PC-3 (cell line): Measurements from ENCODE around the gene PAK4. TPM values are rescaled to one million over a fixed set of nuclear protein-coding genes. Genes with fewer than 3 reads are reported as not detected.

Source experiments
- ATAC-seq: fragments of 200-7000 bp; cut with Tn5 transposase; 2 replicates; pipeline ENCODE4 v1.9.1; 2020; ENCODE audit warnings: mild to moderate bottlenecking, moderate library complexity
- BruUV-seq: library from RNA; stranded (reverse); fragments of 400-500 nt; replicated peaks from 2 replicates; lab custom pipeline; 2021; lab: Mats Ljungman, UMichigan
- CTCF ChIA-PET: fragments of 300-600 bp; sonication (Branson Sonifier 250); formaldehyde crosslinking; loops from one replicate; lab custom pipeline; 2022; ENCODE audit warnings: antibody characterized with exemption; lab: Charles Lee
- POLR2A ChIA-PET: fragments of 300-600 bp; sonication (Branson Sonifier 250); formaldehyde crosslinking; loops from one replicate; lab custom pipeline; 2022; ENCODE audit warnings: antibody characterized with exemption; ENCODE audit not compliant: unreplicated experiment; lab: Charles Lee
- DNase-seq: peaks from one replicate; pipeline ENCODE4 v3.0.0-alpha.2; 2015
- H2AFZ ChIP-seq: fragments of 300-600 bp; sonication (generic); 2 replicates; pipeline ENCODE4 v1.6.0; 2016; ENCODE audit warnings: antibody characterized with exemption, low read length
- H3F3A ChIP-seq: fragments of 300-600 bp; sonication (generic); one replicate; pipeline ENCODE4 v1.6.0; 2017; ENCODE audit warnings: antibody characterized with exemption, low read length, control low read depth, mild to moderate bottlenecking; ENCODE audit not compliant: unreplicated experiment
- H3K27ac ChIP-seq: fragments of 300-600 bp; sonication (generic); 2 replicates; pipeline ENCODE4 v1.5.1; 2016; ENCODE audit warnings: mild to moderate bottlenecking, low read length
- H3K27me3 ChIP-seq: fragments of 300-600 bp; sonication (generic); 2 replicates; pipeline ENCODE4 v1.6.1; 2016; ENCODE audit warnings: low read length, mixed read lengths
- H3K36me3 ChIP-seq: fragments of 300-600 bp; sonication (generic); 2 replicates; pipeline ENCODE4 v1.6.1; 2016; ENCODE audit warnings: low read depth, mixed run types, low read length, mixed read lengths
- H3K4me1 ChIP-seq: fragments of 300-600 bp; sonication (generic); 2 replicates; pipeline ENCODE4 v1.5.1; 2016; ENCODE audit warnings: low read length; ENCODE audit not compliant: insufficient read depth
- H3K4me2 ChIP-seq: fragments of 300-600 bp; sonication (generic); 2 replicates; pipeline ENCODE4 v1.6.0; 2016; ENCODE audit warnings: low read length
- H3K4me3 ChIP-seq: fragments of 300-600 bp; sonication (generic); 2 replicates; pipeline ENCODE4 v1.5.1; 2016; ENCODE audit warnings: mild to moderate bottlenecking, low read length, mixed read lengths
- H3K79me2 ChIP-seq: fragments of 300-600 bp; sonication (generic); 2 replicates; pipeline ENCODE4 v1.6.1; 2017; ENCODE audit warnings: low read length, mixed read lengths
- H3K9ac ChIP-seq: fragments of 300-600 bp; sonication (generic); 2 replicates; pipeline ENCODE4 v1.6.0; 2016; ENCODE audit warnings: mild to moderate bottlenecking, low read length
- H3K9me2 ChIP-seq: fragments of 300-600 bp; sonication (generic); replicated peaks from 2 replicates; pipeline ENCODE4 v1.6.1; 2016; ENCODE audit warnings: mixed run types, low read length, mixed read lengths
- H3K9me3 ChIP-seq: fragments of 300-600 bp; sonication (generic); 2 replicates; pipeline ENCODE4 v1.6.1; 2016; ENCODE audit warnings: low read length, mixed read lengths
- H4K20me1 ChIP-seq: fragments of 300-600 bp; sonication (generic); 2 replicates; pipeline ENCODE4 v1.6.1; 2016; ENCODE audit warnings: low read length, mixed read lengths
- EZH2 ChIP-seq: fragments of 300-600 bp; sonication (generic); IDR thresholded peaks from one replicate; pipeline ENCODE4 v1.6.1; 2017; ENCODE audit warnings: antibody characterized with exemption, mild to moderate bottlenecking, low read length; ENCODE audit not compliant: unreplicated experiment
- EZH2phosphoT487 ChIP-seq: fragments of 300-600 bp; sonication (generic); IDR thresholded peaks from 2 replicates; pipeline ENCODE4 v1.6.1; 2018; ENCODE audit warnings: mild to moderate bottlenecking, antibody characterized with exemption, low read length, borderline replicate concordance
- intact Hi-C: fragments of 100-400 bp; cut with micrococcal nuclease; formaldehyde crosslinking; loops from 2 replicates; pipeline ENCODE4 v1.9.0; 2023
- total RNA-seq: library from RNA; depleted of rRNA; stranded (reverse); fragments of >200 nt; gene quantifications from 2 replicates; pipeline ENCODE4 v1.2.3, GENCODE V29; 2014
- TF ChIP-seq, protein P1 (sequence below): fragments of 300-600 bp; sonication (generic); conservative IDR thresholded peaks from 2 replicates; pipeline ENCODE4 v1.5.1; 2017; ENCODE audit warnings: antibody characterized with exemption, low read depth, mild to moderate bottlenecking, low read length

PAK4 gene
- total RNA-seq, 1 experiment from 2014 or later, result 13.5 TPM

DNA sequence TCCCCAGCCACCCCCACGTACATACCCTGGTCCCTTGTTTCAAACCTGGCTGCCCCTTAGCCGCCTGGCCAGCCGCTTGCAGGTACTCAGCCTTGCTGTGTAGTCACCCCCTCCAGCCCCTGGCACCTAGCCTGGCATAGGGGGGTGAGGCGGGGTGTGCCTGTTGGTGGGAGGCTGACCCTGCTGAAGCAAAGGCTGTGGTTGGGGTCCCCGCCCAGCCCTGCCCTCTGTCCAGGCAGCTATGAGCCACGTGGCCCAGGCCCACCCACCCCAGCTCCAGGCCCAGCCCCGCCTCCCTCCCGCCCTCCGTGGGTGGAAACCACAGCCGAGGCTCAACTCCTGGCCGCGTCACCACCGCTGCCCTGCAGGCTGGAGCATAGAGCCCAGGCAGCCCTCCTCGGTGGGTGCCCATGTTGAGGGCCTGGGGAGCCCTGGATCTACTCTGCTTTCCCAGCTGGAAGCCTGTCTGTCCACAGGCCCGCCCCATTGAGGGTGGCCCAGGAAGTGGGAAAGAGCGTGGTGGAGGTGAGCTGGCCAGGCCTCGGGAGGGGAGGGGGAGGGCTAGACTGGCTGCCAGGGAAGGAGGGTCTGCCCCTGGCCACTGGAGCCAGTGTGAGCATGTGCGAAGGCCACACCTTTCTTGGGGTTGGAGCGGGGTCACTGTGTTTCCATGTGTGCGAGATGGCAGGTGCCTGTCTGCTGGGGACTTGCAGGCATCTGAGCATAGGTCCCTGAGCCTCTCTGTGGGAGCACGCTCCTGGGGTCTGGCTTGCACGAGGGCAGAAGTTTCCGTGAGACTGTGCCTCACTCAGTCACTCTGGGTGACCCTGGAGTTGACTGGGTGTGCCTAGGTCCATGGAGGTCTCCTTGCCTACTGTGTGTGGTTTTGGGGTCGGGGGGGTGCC, 31.0 kb downstream of the PAK4 start:
- ChIA-PET POLR2A (no interaction called here), CTCF (interaction anchor here (0.5 kb wide), 1 partner anchor 30 kb away, joined by 4 read pairs; no protein-coding TSS in a partner anchor)
- DNase-seq (peak; percentile 25), ATAC-seq (peak; percentile 32)
- peak overlapping the region; percentile 34; the same call in 1 of the 2 replicates for H3K4me2 ChIP-seq
- no TSS peak for BruUV-seq
- H3F3A ChIP-seq, result no peaks in the 10 kb centered on the region
- no peaks in the 10 kb centered on the region for H3K9me3 ChIP-seq
- H4K20me1 ChIP-seq, result no peaks in the 10 kb centered on the region
- no peaks in the 10 kb centered on the region for H3K27me3 ChIP-seq
- H3K79me2 ChIP-seq, result peaks cover 67% of the 10 kb centered on the region
- no peaks in the 10 kb centered on the region for H3K9me2 ChIP-seq
- no peaks in the 10 kb centered on the region for H3K36me3 ChIP-seq
- H3K27ac ChIP-seq, result no peak overlapping the region
- H2AFZ ChIP-seq, result no peak overlapping the region
- H3K9ac ChIP-seq, result no peak overlapping the region
- H3K4me3 ChIP-seq, result no peak overlapping the region
- intact Hi-C loops, result no loop called here
- no peak for TF ChIP-seq EZH2phosphoT487
- TF ChIP-seq, protein P1, sequence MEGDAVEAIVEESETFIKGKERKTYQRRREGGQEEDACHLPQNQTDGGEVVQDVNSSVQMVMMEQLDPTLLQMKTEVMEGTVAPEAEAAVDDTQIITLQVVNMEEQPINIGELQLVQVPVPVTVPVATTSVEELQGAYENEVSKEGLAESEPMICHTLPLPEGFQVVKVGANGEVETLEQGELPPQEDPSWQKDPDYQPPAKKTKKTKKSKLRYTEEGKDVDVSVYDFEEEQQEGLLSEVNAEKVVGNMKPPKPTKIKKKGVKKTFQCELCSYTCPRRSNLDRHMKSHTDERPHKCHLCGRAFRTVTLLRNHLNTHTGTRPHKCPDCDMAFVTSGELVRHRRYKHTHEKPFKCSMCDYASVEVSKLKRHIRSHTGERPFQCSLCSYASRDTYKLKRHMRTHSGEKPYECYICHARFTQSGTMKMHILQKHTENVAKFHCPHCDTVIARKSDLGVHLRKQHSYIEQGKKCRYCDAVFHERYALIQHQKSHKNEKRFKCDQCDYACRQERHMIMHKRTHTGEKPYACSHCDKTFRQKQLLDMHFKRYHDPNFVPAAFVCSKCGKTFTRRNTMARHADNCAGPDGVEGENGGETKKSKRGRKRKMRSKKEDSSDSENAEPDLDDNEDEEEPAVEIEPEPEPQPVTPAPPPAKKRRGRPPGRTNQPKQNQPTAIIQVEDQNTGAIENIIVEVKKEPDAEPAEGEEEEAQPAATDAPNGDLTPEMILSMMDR, result no peak
- peaks cover 46% of the 10 kb centered on the region for H3K4me1 ChIP-seq

- no peaks in the 10 kb centered on the region for H3K9me2 ChIP-seq
- POLR2A ChIA-PET, result no interaction called here
- no peaks in the 10 kb centered on the region for H4K20me1 ChIP-seq
- BruUV-seq, result no TSS peak
- CTCF ChIA-PET, result no interaction called here
- no peaks in the 10 kb centered on the region for H3K9me3 ChIP-seq
- DNase-seq (no peak), ATAC-seq (no peak)
- intact Hi-C loops, result no loop called here
- TF ChIP-seq EZH2 (no peak), EZH2phosphoT487 (no peak)
- TF ChIP-seq, protein P1, result no peak
- H3F3A ChIP-seq, result no peaks in the 10 kb centered on the region
- H3K4me1 ChIP-seq, result peaks cover 46% of the 10 kb centered on the region
- no peak overlapping the region for H3K4me2 ChIP-seq
- no peak overlapping the region for H3K4me3 ChIP-seq
- no peaks in the 10 kb centered on the region for H3K27me3 ChIP-seq
- no peak overlapping the region for H3K9ac ChIP-seq
- H3K36me3 ChIP-seq, result no peaks in the 10 kb centered on the region
- peaks cover 67% of the 10 kb centered on the region for H3K79me2 ChIP-seq
- no peak overlapping the region for H2AFZ ChIP-seq
- no peak overlapping the region for H3K27ac ChIP-seq
Measured at GRCh38 chr19:39157275-39157996, 31.9 kb downstream of the PAK4 start.
